ENCODE measurements around the gene SDK1. TPM values are rescaled to one million over a fixed set of nuclear protein-coding genes. Genes with fewer than 3 reads are reported as not detected.

SDK1 gene
- total RNA-seq, 4 donors from 2014 or later, result 1.3 to 5.0 (median 2.0) TPM

DNA sequence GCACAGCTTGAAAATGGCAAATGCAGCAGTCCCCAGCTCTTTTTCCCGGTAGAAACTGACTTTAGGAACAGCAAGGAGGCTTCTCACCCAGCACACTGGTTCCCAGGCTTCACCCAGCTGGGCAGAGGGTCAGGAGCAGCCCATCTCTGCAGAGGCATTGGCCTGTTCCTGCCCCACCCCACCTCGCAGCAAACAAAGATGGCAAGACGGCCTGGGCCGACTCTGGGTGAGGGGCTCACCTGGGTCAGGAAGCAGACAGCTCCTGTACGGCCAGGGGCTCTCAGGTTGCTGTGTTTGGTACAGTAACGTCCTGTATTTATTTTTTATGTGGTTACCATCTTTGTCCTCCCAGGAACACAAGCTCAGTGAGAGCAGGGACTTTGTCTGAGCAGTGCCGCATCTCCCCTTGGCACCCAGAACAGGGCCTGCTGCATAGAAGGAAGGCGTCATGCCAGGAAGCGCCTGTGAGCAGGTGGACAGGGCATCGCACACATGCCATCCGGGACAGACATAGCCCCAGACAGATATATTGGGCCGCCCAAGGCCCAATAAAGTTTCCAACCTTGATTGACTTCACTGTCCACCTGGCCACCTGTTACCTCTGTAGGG, 796.1 kb downstream of the SDK1 start:
- no peaks in the 10 kb centered on the region for H3K27me3 ChIP-seq
- intact Hi-C loops (cut with DNase I), result no loop called here
- H3K4me1 ChIP-seq, result no peaks in the 10 kb centered on the region
- no peaks in the 10 kb centered on the region for H3K36me3 ChIP-seq
- WGBS, 2 donors, result 83 to 87% methylated on average over 11 to 12 of the region's 12 CpGs
- no peak for DNase-seq
- H3K9me3 ChIP-seq, result no peaks in the 10 kb centered on the region
- no peak overlapping the region for H3K4me3 ChIP-seq (replicated peaks in 1 of 3)
- H3K27ac ChIP-seq, result no peak overlapping the region
- TF ChIP-seq POLR2A (IDR thresholded peaks at IDR 0.05), result no peak
- TF ChIP-seq, protein P1, sequence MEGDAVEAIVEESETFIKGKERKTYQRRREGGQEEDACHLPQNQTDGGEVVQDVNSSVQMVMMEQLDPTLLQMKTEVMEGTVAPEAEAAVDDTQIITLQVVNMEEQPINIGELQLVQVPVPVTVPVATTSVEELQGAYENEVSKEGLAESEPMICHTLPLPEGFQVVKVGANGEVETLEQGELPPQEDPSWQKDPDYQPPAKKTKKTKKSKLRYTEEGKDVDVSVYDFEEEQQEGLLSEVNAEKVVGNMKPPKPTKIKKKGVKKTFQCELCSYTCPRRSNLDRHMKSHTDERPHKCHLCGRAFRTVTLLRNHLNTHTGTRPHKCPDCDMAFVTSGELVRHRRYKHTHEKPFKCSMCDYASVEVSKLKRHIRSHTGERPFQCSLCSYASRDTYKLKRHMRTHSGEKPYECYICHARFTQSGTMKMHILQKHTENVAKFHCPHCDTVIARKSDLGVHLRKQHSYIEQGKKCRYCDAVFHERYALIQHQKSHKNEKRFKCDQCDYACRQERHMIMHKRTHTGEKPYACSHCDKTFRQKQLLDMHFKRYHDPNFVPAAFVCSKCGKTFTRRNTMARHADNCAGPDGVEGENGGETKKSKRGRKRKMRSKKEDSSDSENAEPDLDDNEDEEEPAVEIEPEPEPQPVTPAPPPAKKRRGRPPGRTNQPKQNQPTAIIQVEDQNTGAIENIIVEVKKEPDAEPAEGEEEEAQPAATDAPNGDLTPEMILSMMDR (IDR thresholded peaks at IDR 0.05), result no peak

DNA sequence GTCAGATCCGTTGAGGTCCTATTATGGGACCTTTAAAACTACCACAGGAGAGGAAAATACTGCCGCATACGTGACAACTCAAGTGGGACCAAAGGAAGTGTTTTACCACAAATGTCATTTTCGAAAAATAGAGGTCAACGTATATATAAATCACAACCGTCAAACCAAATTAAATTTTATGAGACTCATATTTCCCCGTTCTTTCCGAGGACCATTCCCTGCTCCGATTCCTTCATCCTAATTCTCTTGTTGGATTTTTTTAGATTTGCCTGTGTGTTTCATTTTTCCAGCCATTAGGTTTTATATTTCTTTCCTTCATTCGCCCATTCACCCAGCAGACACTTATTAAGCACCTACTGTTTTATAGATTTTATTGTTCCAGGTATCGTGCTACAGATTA, 797.1 kb downstream of the SDK1 start:
- DNase-seq, result no peak
- Histone ChIP-seq H3K27ac (no peak overlapping the region), H3K4me3 (replicated peaks in 1 of 3) (no peak overlapping the region), H3K36me3 (no peaks in the 10 kb centered on the region), H3K4me1 (no peaks in the 10 kb centered on the region), H3K9me3 (no peaks in the 10 kb centered on the region), H3K27me3 (no peaks in the 10 kb centered on the region)
- TF ChIP-seq, protein P1 (IDR thresholded peaks at IDR 0.05), result no peak
- no peak for TF ChIP-seq POLR2A (IDR thresholded peaks at IDR 0.05)
- 90 to 93% methylated on average over 11 of the region's 11 CpGs for WGBS, 2 donors
- intact Hi-C loops (cut with DNase I), result no loop called here

DNA sequence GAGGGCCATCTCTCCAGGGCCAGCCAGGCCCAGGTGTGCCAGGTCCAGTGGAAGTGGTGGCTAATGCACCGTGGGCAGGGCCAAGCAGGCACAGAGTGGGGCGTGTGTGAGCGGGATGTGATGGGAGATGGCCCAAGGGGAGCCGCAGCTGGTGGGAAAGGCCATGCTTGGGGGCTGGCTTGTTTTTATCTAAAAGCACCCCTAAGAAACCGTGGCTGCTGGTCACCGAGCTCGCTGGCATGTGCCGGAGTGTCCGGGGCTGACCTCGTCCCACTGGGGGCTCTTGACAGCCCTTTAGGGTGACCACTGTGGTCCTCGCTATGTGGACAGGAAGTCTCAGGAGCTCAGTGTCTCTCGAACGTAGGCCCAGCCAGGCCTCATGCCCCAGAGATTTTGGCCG, 798.6 kb downstream of the SDK1 start:
- TF ChIP-seq POLR2A (IDR thresholded peaks at IDR 0.05), result no peak
- TF ChIP-seq, protein P1 (IDR thresholded peaks at IDR 0.05), result no peak
- DNase-seq, result no peak
- H3K27ac ChIP-seq, result no peak overlapping the region
- 93 to 98% methylated on average over 9 to 13 of the region's 14 CpGs for WGBS, 2 donors
- H3K4me3 ChIP-seq (replicated peaks in 1 of 3), result no peak overlapping the region
- intact Hi-C loops (cut with DNase I), result no loop called here
- no peaks in the 10 kb centered on the region for H3K36me3 ChIP-seq
- H3K4me1 ChIP-seq, result no peaks in the 10 kb centered on the region
- H3K9me3 ChIP-seq, result no peaks in the 10 kb centered on the region
- no peaks in the 10 kb centered on the region for H3K27me3 ChIP-seq

DNA sequence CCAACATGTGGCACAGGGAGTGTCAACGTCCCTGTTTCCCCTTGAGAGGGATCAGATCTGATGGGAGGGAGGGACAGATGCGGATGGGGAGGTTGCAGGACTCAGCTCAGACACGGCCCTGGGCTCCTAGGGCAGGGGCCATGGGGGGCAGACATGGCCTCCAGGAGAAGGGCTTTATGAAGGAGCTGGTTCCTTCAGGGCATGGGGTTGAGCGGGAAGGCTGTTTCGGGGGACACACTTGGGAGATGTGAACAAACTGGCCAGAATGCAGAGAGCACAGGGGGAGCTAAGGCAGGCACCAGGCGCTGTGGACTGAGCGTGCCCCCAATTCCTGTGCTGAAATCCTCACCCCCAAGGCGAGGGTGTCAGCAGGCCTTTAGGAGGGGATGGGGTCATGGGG, 799.1 kb downstream of the SDK1 start:
- H3K9me3 ChIP-seq, result no peaks in the 10 kb centered on the region
- 92 to 97% methylated on average over 8 of the region's 8 CpGs for WGBS, 2 donors
- TF ChIP-seq, protein P1 (IDR thresholded peaks at IDR 0.05), result no peak
- no peak for TF ChIP-seq POLR2A (IDR thresholded peaks at IDR 0.05)
- no peak overlapping the region for H3K27ac ChIP-seq
- H3K4me3 ChIP-seq (replicated peaks in 1 of 3), result no peak overlapping the region
- H3K27me3 ChIP-seq, result no peaks in the 10 kb centered on the region
- H3K36me3 ChIP-seq, result no peaks in the 10 kb centered on the region
- H3K4me1 ChIP-seq, result no peaks in the 10 kb centered on the region
- intact Hi-C loops (cut with DNase I), result no loop called here
- DNase-seq, result no peak

DNA sequence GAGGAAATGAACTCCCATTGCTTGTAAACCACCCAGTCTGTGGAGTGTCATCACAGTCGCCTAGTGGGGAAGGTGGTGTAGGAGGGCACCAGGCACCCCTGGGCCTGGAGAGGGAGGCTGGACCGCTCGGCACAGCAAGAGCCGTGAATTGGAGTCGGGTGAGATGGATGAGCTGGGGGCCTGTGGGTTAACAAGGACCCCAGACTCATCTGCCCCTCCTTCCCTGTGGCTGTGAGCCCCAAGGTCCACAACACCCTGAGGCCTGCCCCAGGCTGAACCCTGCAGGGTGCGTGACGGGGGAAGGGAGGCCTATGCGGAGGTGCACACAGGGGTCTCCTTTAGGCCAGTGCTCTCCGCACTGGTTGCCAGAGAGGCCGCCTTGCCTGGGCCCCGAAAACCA, 799.6 kb downstream of the SDK1 start:
- intact Hi-C loops (cut with DNase I), result no loop called here
- Histone ChIP-seq H3K4me3 (replicated peaks in 1 of 3) (no peak overlapping the region), H3K36me3 (no peaks in the 10 kb centered on the region), H3K9me3 (no peaks in the 10 kb centered on the region), H3K27ac (no peak overlapping the region), H3K4me1 (no peaks in the 10 kb centered on the region), H3K27me3 (no peaks in the 10 kb centered on the region)
- DNase-seq, result no peak
- TF ChIP-seq, protein P1 (IDR thresholded peaks at IDR 0.05), result no peak
- no peak for TF ChIP-seq POLR2A (IDR thresholded peaks at IDR 0.05)
- 94 to 96% methylated on average over 11 of the region's 11 CpGs for WGBS, 2 donors
